Panc1 (cell line): Measurements from ENCODE around the gene IFNL3. TPM values are rescaled to one million over a fixed set of nuclear protein-coding genes. Genes with fewer than 3 reads are reported as not detected.

ENCODE experiments used
- ATAC-seq: fragments of 200-7000 bp; cut with Tn5 transposase; 2 replicates; pipeline ENCODE4 v1.9.1; 2020; ENCODE audit warnings: mild to moderate bottlenecking, moderate library complexity
- BruUV-seq: library from RNA; stranded (reverse); fragments of 400-500 nt; replicated peaks from 2 replicates; lab custom pipeline; 2021; lab: Mats Ljungman, UMichigan
- CTCF ChIA-PET: fragments of 300-600 bp; sonication (Branson Sonifier 250); formaldehyde crosslinking; loops from one replicate; lab custom pipeline; 2022; ENCODE audit warnings: antibody characterized with exemption; lab: Charles Lee
- POLR2A ChIA-PET: fragments of 300-600 bp; sonication (Branson Sonifier 250); formaldehyde crosslinking; loops from one replicate; lab custom pipeline; 2022; ENCODE audit warnings: antibody characterized with exemption; lab: Charles Lee
- DNase-seq: peaks from one replicate; pipeline ENCODE4 v3.0.0-alpha.2; 2010; ENCODE audit warnings: low read depth, low spot score
- H3K27ac ChIP-seq: 2 replicates; pipeline ENCODE4 v1.5.1; 2011; ENCODE audit warnings: mild to moderate bottlenecking, low read length, inconsistent platforms
- H3K27me3 ChIP-seq: fragments of 200-500 bp; sonication (Bioruptor generic); 2 replicates; pipeline ENCODE4 v1.6.0; 2014; ENCODE audit warnings: low read length, inconsistent platforms; ENCODE audit not compliant: control insufficient read depth, insufficient read depth
- H3K36me3 ChIP-seq: fragments of 200-500 bp; sonication (Bioruptor generic); 2 replicates; pipeline ENCODE4 v1.5.1; 2014; ENCODE audit warnings: inconsistent platforms, mild to moderate bottlenecking, low read length, moderate library complexity; ENCODE audit not compliant: control insufficient read depth, insufficient read depth
- H3K4me1 ChIP-seq: 2 replicates; pipeline ENCODE4 v1.5.1; 2011; ENCODE audit warnings: inconsistent platforms, mild to moderate bottlenecking, low read length, moderate library complexity; ENCODE audit not compliant: control insufficient read depth, insufficient read depth
- H3K4me3 ChIP-seq, 2 experiments: 2 replicates each; pipeline ENCODE4 v1.5.1; 2011 to 2012; ENCODE audit warnings: low read depth in 2 of 2, low read length in 2 of 2, mild to moderate bottlenecking in 2 of 2, inconsistent platforms in 1 of 2, moderate library complexity in 1 of 2
- H3K9me3 ChIP-seq: fragments of 200-500 bp; sonication (Bioruptor generic); 2 replicates; pipeline ENCODE4 v1.5.1; 2014; ENCODE audit warnings: low read depth, mild to moderate bottlenecking, inconsistent platforms, low read length, moderate library complexity; ENCODE audit not compliant: control insufficient read depth, insufficient read depth
- POLR2AphosphoS5 ChIP-seq: IDR thresholded peaks from 2 replicates; pipeline ENCODE4 v1.6.1; 2012; ENCODE audit warnings: mild to moderate bottlenecking, low read depth, low read length, moderate library complexity
- SIN3A ChIP-seq: IDR thresholded peaks from 2 replicates; pipeline ENCODE4 v1.6.1; 2012; ENCODE audit warnings: low read depth, mild to moderate bottlenecking, low read length, moderate library complexity, borderline replicate concordance; ENCODE audit not compliant: insufficient read depth
- TCF7L2 ChIP-seq: IDR thresholded peaks from 2 replicates; pipeline ENCODE4 v1.6.1; 2011; ENCODE audit warnings: mild to moderate bottlenecking, low read depth, low read length, inconsistent platforms
- in situ Hi-C: cut with HindIII; loops from 2 replicates; pipeline ENCODE4 v1.10.0; 2016; ENCODE audit warnings: low sequenced_read_pairs, low pct_unique_long_range_greater_than_20kb
- intact Hi-C: fragments of 100-400 bp; cut with micrococcal nuclease; formaldehyde crosslinking; loops from one replicate; pipeline ENCODE4 v1.10.0; 2022; ENCODE audit not compliant: unreplicated experiment
- total RNA-seq: library from RNA; stranded (reverse); gene quantifications from one replicate; pipeline ENCODE4 v1.2.1, GENCODE V29; 2021; ENCODE audit not compliant: unreplicated experiment
- TF ChIP-seq, protein P1 (sequence below): fragments of 450-650 bp; IDR thresholded peaks from 2 replicates; pipeline ENCODE4 v1.5.1; 2017; ENCODE audit warnings: mild to moderate bottlenecking
- TF ChIP-seq, protein P2 (sequence below), 2 experiments: IDR thresholded peaks; 2 replicates each; pipeline ENCODE4 v1.6.1; 2011 to 2012; ENCODE audit warnings: low read depth in 2 of 2, control low read depth in 1 of 2, low read length in 1 of 2, mild to moderate bottlenecking in 1 of 2, moderate library complexity in 1 of 2; ENCODE audit not compliant: insufficient read depth in 1 of 2

Gene IFNL3
- total RNA-seq, 1 experiment from 2014 or later = not detected

DNA sequence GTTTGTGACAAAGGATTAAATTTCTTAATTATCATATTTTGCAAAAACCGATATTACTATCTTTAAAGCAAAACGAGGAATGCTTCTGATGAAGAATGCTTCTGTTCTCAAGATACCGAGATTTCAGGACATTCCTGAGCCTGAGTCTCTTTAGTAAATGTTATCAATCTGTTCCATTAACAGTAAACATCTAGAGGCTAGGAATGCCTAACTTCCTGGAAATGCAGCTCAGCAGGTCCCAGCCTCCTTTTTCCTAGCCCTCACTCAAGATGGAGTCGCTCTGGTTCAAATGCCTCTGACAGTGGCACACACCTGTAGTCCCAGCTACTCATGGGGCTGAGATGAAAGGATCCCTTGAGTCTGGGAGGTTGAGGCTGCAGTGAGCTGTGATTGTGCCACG is 6.3 kb upstream of the IFNL3 start:
- POLR2A ChIA-PET = interaction anchor here (0.5 kb wide), 1 partner anchor 60 kb away, joined by 3 read pairs; no protein-coding TSS in a partner anchor
- intact Hi-C loops = no loop called here
- ATAC-seq = no peak

DNA sequence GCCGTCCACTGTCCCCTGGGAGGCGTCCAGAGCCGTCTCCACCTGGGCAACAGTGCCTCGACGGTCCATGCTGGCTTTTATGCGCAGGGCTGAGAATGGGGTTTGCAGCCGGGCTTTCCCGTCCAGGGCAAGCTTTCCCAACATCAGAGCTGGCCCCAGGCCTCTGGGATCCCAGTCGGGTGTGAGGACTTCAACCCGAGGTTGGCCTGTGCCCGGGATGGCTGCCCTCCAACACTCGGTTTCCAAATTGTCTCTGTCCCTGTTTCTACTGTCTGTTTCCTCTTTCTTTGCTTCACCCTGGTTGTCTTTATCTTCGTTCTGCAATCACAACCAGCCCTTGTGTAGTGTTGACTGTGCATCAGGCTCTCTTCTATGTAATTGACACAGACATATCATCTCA is 4.0 kb upstream of the IFNL3 start, which contains the start of gene IFNL4:
Gene IFNL4 (minus strand): TSS at position 51 of the 400 bp plus-strand sequence.
- H3K4me1 ChIP-seq = no peaks in the 10 kb centered on the region
- no peaks in the 10 kb centered on the region for H3K36me3 ChIP-seq
- in situ Hi-C loops = no loop called here
- H3K9me3 ChIP-seq = no peaks in the 10 kb centered on the region
- TF ChIP-seq POLR2AphosphoS5 (no peak), TCF7L2 (no peak), SIN3A (no peak)
- TF ChIP-seq, protein P1, sequence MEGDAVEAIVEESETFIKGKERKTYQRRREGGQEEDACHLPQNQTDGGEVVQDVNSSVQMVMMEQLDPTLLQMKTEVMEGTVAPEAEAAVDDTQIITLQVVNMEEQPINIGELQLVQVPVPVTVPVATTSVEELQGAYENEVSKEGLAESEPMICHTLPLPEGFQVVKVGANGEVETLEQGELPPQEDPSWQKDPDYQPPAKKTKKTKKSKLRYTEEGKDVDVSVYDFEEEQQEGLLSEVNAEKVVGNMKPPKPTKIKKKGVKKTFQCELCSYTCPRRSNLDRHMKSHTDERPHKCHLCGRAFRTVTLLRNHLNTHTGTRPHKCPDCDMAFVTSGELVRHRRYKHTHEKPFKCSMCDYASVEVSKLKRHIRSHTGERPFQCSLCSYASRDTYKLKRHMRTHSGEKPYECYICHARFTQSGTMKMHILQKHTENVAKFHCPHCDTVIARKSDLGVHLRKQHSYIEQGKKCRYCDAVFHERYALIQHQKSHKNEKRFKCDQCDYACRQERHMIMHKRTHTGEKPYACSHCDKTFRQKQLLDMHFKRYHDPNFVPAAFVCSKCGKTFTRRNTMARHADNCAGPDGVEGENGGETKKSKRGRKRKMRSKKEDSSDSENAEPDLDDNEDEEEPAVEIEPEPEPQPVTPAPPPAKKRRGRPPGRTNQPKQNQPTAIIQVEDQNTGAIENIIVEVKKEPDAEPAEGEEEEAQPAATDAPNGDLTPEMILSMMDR = no peak
- TF ChIP-seq, protein P2, sequence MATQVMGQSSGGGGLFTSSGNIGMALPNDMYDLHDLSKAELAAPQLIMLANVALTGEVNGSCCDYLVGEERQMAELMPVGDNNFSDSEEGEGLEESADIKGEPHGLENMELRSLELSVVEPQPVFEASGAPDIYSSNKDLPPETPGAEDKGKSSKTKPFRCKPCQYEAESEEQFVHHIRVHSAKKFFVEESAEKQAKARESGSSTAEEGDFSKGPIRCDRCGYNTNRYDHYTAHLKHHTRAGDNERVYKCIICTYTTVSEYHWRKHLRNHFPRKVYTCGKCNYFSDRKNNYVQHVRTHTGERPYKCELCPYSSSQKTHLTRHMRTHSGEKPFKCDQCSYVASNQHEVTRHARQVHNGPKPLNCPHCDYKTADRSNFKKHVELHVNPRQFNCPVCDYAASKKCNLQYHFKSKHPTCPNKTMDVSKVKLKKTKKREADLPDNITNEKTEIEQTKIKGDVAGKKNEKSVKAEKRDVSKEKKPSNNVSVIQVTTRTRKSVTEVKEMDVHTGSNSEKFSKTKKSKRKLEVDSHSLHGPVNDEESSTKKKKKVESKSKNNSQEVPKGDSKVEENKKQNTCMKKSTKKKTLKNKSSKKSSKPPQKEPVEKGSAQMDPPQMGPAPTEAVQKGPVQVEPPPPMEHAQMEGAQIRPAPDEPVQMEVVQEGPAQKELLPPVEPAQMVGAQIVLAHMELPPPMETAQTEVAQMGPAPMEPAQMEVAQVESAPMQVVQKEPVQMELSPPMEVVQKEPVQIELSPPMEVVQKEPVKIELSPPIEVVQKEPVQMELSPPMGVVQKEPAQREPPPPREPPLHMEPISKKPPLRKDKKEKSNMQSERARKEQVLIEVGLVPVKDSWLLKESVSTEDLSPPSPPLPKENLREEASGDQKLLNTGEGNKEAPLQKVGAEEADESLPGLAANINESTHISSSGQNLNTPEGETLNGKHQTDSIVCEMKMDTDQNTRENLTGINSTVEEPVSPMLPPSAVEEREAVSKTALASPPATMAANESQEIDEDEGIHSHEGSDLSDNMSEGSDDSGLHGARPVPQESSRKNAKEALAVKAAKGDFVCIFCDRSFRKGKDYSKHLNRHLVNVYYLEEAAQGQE (IDR thresholded peaks at IDR 0.05; ENCODE audit: insufficient read depth in 1 of 2, low read depth in 2 of 2, low read length in 1 of 2) = no peak
- CTCF ChIA-PET = no interaction called here
- no peak within 1 kb of the TSS for H3K4me3 ChIP-seq
- H3K27me3 ChIP-seq = peaks cover 3% of the 10 kb centered on the region; the same call in 1 of the 2 replicates
- ATAC-seq (no peak), DNase-seq (no peak)
- POLR2A ChIA-PET = interaction anchor here (0.6 to 0.7 kb wide), 2 partner anchors 176 to 611 kb away, joined by 3 read pairs; no protein-coding TSS in a partner anchor
- no peak within 1 kb of the TSS for H3K27ac ChIP-seq
- BruUV-seq = no TSS peak
- intact Hi-C loops = no loop called here

More for the DNA sequence above, 6.3 kb upstream of the IFNL3 start:
- H3K36me3 ChIP-seq = no peaks in the 10 kb centered on the region
- H3K27me3 ChIP-seq = peaks cover 3% of the 10 kb centered on the region; the same call in 1 of the 2 replicates
- no peak overlapping the region for H3K27ac ChIP-seq
- TF ChIP-seq, protein P1 = no peak
- TF ChIP-seq, protein P2 (IDR thresholded peaks at IDR 0.05; ENCODE audit: insufficient read depth in 1 of 2, low read depth in 2 of 2, low read length in 1 of 2) = no peak
- TF ChIP-seq TCF7L2 (no peak), POLR2AphosphoS5 (no peak), SIN3A (no peak)
- H3K9me3 ChIP-seq = no peaks in the 10 kb centered on the region
- H3K4me1 ChIP-seq = no peaks in the 10 kb centered on the region
- no TSS peak for BruUV-seq
- CTCF ChIA-PET = interaction anchor here (0.6 to 1.1 kb wide), 6 partner anchors 14 to 909 kb away, joined by 3 to 7 read pairs (median 5); no protein-coding TSS in a partner anchor
- H3K4me3 ChIP-seq = no peak overlapping the region
- no peak for DNase-seq
- in situ Hi-C loops = loop anchor here (5.0 kb wide), 3 partner anchors 34 to 184 kb away; no protein-coding TSS in a partner anchor
